Loucy (cell line): ENCODE data around the gene CRIP2.

Experiments used
- H2AFZ ChIP-seq: fragments of 200-600 bp; sonication (generic); 2 replicates; pipeline ENCODE4 v1.6.0; 2016; ENCODE audit warnings: antibody characterized with exemption, mild to moderate bottlenecking, low read length, moderate library complexity
- H3F3A ChIP-seq: fragments of 200-600 bp; 2 replicates; pipeline ENCODE4 v1.6.0; 2016; ENCODE audit warnings: antibody characterized with exemption, low read depth, mild to moderate bottlenecking
- H3K27me3 ChIP-seq: fragments of 200-600 bp; sonication (generic); 2 replicates; pipeline ENCODE4 v1.6.1; 2014; ENCODE audit warnings: low read length, mild to moderate bottlenecking; ENCODE audit not compliant: insufficient read depth, poor library complexity, severe bottlenecking
- H3K36me3 ChIP-seq: fragments of 200-600 bp; sonication (generic); 2 replicates; pipeline ENCODE4 v1.6.1; 2016; ENCODE audit warnings: low read length; ENCODE audit not compliant: insufficient read depth
- H3K4me1 ChIP-seq: fragments of 200-600 bp; sonication (generic); 2 replicates; pipeline ENCODE4 v1.5.1; 2014; ENCODE audit warnings: low read length, mild to moderate bottlenecking; ENCODE audit not compliant: insufficient read depth, poor library complexity, severe bottlenecking
- H3K4me2 ChIP-seq: fragments of 200-600 bp; sonication (generic); 2 replicates; pipeline ENCODE4 v1.6.0; 2014; ENCODE audit warnings: antibody characterized with exemption, low read length, low read depth, mild to moderate bottlenecking; ENCODE audit not compliant: poor library complexity, severe bottlenecking
- H3K4me3 ChIP-seq: fragments of 200-600 bp; sonication (generic); 2 replicates; pipeline ENCODE4 v1.5.1; 2014; ENCODE audit warnings: low read length, mild to moderate bottlenecking, mixed read lengths; ENCODE audit not compliant: poor library complexity, severe bottlenecking
- H3K79me2 ChIP-seq: fragments of 200-600 bp; sonication (generic); 2 replicates; pipeline ENCODE4 v1.6.1; 2014; ENCODE audit warnings: low read length; ENCODE audit not compliant: insufficient read depth
- H3K9ac ChIP-seq: fragments of 200-600 bp; sonication (generic); 2 replicates; pipeline ENCODE4 v1.6.0; 2014; ENCODE audit warnings: mild to moderate bottlenecking, low read depth, low read length, moderate library complexity; ENCODE audit not compliant: poor library complexity, severe bottlenecking
- H3K9me2 ChIP-seq: fragments of 200-600 bp; sonication (generic); replicated peaks from 2 replicates; pipeline ENCODE4 v1.6.1; 2016; ENCODE audit warnings: low read depth, low read length, mixed read lengths
- H3K9me3 ChIP-seq: fragments of 200-600 bp; sonication (generic); 2 replicates; pipeline ENCODE4 v1.6.1; 2014; ENCODE audit warnings: mild to moderate bottlenecking, antibody characterized with exemption, low read length, low read depth; ENCODE audit not compliant: insufficient read depth
- H4K20me1 ChIP-seq: fragments of 200-600 bp; sonication (generic); 2 replicates; pipeline ENCODE4 v1.6.0; 2014; ENCODE audit warnings: antibody characterized with exemption, low read length, mild to moderate bottlenecking; ENCODE audit not compliant: insufficient read depth, poor library complexity, severe bottlenecking
- CTCF ChIP-seq: fragments of 200-600 bp; sonication (generic); conservative IDR thresholded peaks from 2 replicates; pipeline ENCODE4 v1.5.1; 2014; ENCODE audit warnings: mild to moderate bottlenecking, antibody characterized with exemption, low read length
- EZH2phosphoT487 ChIP-seq: fragments of 200-600 bp; IDR thresholded peaks from 2 replicates; pipeline ENCODE4 v1.6.1; 2018; ENCODE audit warnings: antibody characterized with exemption, mild to moderate bottlenecking, moderate library complexity, borderline replicate concordance

CRIP2 gene

GRCh38 chr14:105503935-105504692 lies 29.5 kb downstream of the CRIP2 start:
- Histone ChIP-seq H3K9me2 (no peaks in the 10 kb centered on the region), H3F3A (no peaks in the 10 kb centered on the region), H3K9ac (peak overlapping the region; percentile 46), H2AFZ (no peak overlapping the region), H3K9me3 (no peaks in the 10 kb centered on the region), H4K20me1 (no peaks in the 10 kb centered on the region), H3K36me3 (no peaks in the 10 kb centered on the region), H3K79me2 (no peaks in the 10 kb centered on the region), H3K4me1 (peaks cover 10% of the 10 kb centered on the region), H3K4me3 (no peak overlapping the region), H3K4me2 (peak overlapping the region; percentile 31), H3K27me3 (no peaks in the 10 kb centered on the region)
- TF ChIP-seq EZH2phosphoT487 (no peak), CTCF (no peak)

- Histone ChIP-seq H3K4me1 (peaks cover 10% of the 10 kb centered on the region), H3K9ac (no peak overlapping the region), H3K27me3 (no peaks in the 10 kb centered on the region), H2AFZ (no peak overlapping the region), H4K20me1 (no peaks in the 10 kb centered on the region), H3K4me2 (no peak overlapping the region), H3K36me3 (no peaks in the 10 kb centered on the region), H3K9me3 (no peaks in the 10 kb centered on the region), H3F3A (no peaks in the 10 kb centered on the region), H3K79me2 (no peaks in the 10 kb centered on the region), H3K9me2 (no peaks in the 10 kb centered on the region), H3K4me3 (no peak overlapping the region)
- TF ChIP-seq CTCF = no peak
- TF ChIP-seq EZH2phosphoT487 = no peak
Observed at GRCh38 chr14:105505101-105505500, 30.5 kb downstream of the CRIP2 start.

GRCh38 chr14:105507247-105507646 lies 32.6 kb downstream of the CRIP2 start:
- Histone ChIP-seq H3K4me3 (no peak overlapping the region), H3K27me3 (no peaks in the 10 kb centered on the region), H3K9me3 (no peaks in the 10 kb centered on the region), H3K79me2 (no peaks in the 10 kb centered on the region), H3K36me3 (no peaks in the 10 kb centered on the region), H3F3A (no peaks in the 10 kb centered on the region), H3K9me2 (no peaks in the 10 kb centered on the region), H4K20me1 (no peaks in the 10 kb centered on the region), H3K4me1 (peaks cover 10% of the 10 kb centered on the region), H2AFZ (no peak overlapping the region), H3K4me2 (peak overlapping the region; percentile 32), H3K9ac (no peak overlapping the region)
- TF ChIP-seq CTCF (no peak), EZH2phosphoT487 (no peak)
